H1 (cell line): ENCODE results near the gene DCHS1. TPM values are rescaled to one million over a fixed set of nuclear protein-coding genes. Genes with fewer than 3 reads are reported as not detected.

Source experiments
- BRCA1 ChIP-seq: IDR thresholded peaks from 2 replicates; pipeline ENCODE4 v1.6.1; 2012; ENCODE audit warnings: low read depth, low read length, improper control_type of control experiment
- CBX5 ChIP-seq: fragments of 300-800, 300-1000 bp; sonication (generic); IDR thresholded peaks from 2 replicates; pipeline ENCODE4 v1.7.1; 2016; ENCODE audit warnings: antibody characterized with exemption, low read length, low read depth
- SAP30 ChIP-seq: fragments of 300-600 bp; sonication (generic); IDR thresholded peaks from 2 replicates; pipeline ENCODE4 v1.7.1; 2012; ENCODE audit warnings: low read length, moderate library complexity, mild to moderate bottlenecking, inconsistent platforms; ENCODE audit not compliant: insufficient read depth, insufficient replicate concordance
- polyA plus RNA-seq, 7 experiments: library from polyadenylated mRNA; depleted of rRNA in 3 of 7; stranded (reverse) in 5 of 7; unstranded in 2 of 7; fragments of >200 nt in 5 of 7; fragments of 200-250 nt in 2 of 7; gene quantifications; 1 replicate in 5 of 7; 2 replicates in 1 of 7; 4 replicates in 1 of 7; pipeline versions ENCODE4 v1.2.1 to v1.2.3, GENCODE V29; 2011 to 2013; ENCODE audit warnings: missing spikeins in 2 of 7, mixed read lengths in 2 of 7
- total RNA-seq: library from RNA; stranded (reverse); fragmentation: NEBNext Ultra II Directional; extraction: Animal tissue kit (Norgen Biotek cat#: 25700); gene quantifications from 2 replicates; pipeline ENCODE4 v1.2.1, GENCODE V29; 2021
- TF ChIP-seq, protein P1 (sequence below): IDR thresholded peaks from 2 replicates; pipeline ENCODE4 v1.6.1; 2012; ENCODE audit warnings: inconsistent platforms
- TF ChIP-seq, protein P2 (sequence below), 3 experiments: IDR thresholded peaks; 1 replicate in 2 of 3; 2 replicates in 1 of 3; pipeline versions ENCODE4 v1.5.1 to v1.6.1; 2011; ENCODE audit warnings: low read length in 3 of 3, mild to moderate bottlenecking in 3 of 3, inconsistent platforms in 2 of 3, low read depth in 1 of 3, moderate library complexity in 1 of 3; ENCODE audit not compliant: insufficient read depth in 1 of 3; ENCODE audit errors: control extremely low read depth in 1 of 3

The DCHS1 gene
- total and polyA plus RNA-seq, 2 of the 8 experiments (the other 6 are each of a cell fraction or from before 2014, with no cell fraction given) = 8.2 to 10.5 TPM

DNA sequence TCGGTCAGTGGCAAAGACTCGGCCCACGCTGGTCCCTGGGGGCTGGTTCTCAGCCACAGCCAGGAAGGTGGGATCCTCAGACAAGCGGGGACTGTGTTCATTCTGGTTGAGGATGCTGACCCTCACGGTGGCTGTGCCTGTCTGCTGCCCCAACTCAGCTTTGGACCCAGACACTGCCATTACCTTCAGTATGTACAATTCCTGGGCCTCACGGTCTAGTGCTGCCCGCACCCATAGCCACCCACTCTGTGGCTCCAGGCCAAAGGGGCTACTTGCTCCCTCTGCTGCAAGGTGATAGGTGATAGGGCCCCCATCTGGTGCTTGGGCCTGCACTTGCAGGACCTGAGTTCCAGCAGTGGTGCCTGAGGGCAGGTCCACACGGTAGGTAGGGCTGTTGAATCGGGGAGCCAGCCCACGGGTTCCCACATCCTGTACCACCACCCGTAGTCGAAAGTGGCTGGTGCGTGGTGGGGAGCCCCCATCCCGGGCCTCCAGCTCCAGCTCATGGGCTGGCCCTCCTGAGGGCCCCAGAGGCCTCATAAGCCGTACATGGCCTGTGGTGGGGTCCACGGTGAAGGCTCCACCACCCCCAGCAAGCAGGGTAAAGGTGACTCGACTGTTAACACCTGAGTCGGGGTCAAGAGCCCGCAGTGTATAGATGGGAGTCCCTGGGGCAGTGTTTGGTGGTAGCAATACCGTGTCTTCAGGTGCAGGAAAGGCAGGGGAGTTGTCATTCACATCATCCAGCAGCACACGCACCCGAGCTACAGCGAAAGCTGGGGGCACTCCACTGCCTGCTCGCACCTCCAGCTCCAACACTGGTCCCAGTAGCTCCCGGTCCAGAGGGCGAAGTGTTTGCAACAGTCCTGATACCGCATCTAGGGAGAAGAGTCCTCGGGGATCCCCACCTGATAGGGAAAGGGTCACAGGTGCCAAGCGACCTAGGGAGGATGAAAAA is 23.2 kb downstream of the DCHS1 start (continued):
- TF ChIP-seq, protein P1, sequence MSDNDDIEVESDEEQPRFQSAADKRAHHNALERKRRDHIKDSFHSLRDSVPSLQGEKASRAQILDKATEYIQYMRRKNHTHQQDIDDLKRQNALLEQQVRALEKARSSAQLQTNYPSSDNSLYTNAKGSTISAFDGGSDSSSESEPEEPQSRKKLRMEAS = no peak
- TF ChIP-seq BRCA1 (no peak), CBX5 (no peak), SAP30 (no peak)
- TF ChIP-seq, protein P2, sequence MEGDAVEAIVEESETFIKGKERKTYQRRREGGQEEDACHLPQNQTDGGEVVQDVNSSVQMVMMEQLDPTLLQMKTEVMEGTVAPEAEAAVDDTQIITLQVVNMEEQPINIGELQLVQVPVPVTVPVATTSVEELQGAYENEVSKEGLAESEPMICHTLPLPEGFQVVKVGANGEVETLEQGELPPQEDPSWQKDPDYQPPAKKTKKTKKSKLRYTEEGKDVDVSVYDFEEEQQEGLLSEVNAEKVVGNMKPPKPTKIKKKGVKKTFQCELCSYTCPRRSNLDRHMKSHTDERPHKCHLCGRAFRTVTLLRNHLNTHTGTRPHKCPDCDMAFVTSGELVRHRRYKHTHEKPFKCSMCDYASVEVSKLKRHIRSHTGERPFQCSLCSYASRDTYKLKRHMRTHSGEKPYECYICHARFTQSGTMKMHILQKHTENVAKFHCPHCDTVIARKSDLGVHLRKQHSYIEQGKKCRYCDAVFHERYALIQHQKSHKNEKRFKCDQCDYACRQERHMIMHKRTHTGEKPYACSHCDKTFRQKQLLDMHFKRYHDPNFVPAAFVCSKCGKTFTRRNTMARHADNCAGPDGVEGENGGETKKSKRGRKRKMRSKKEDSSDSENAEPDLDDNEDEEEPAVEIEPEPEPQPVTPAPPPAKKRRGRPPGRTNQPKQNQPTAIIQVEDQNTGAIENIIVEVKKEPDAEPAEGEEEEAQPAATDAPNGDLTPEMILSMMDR (IDR thresholded peaks at IDR 0.05; ENCODE audit: control extremely low read depth in 1 of 3, insufficient read depth in 1 of 3, low read depth in 1 of 3, low read length in 3 of 3) = no peak
